D721Med (cell line): ENCODE results near the gene HOXA11.

ENCODE experiments used
- DNase-seq: peaks from one replicate; pipeline ENCODE4 v3.0.0; 2011; ENCODE audit warnings: low spot score; ENCODE audit not compliant: insufficient read length
- FAIRE-seq: peaks from 2 replicates; lab custom pipeline; 2011; peaks lifted over from hg19 to GRCh38; lab: Jason Lieb, UNC
- CTCF ChIP-seq: IDR thresholded peaks from 2 replicates; pipeline ENCODE4 v1.5.1; 2012; ENCODE audit warnings: mild to moderate bottlenecking, control low read depth; ENCODE audit not compliant: insufficient read depth; ENCODE audit errors: missing control alignments

Gene HOXA11

GRCh38 chr7:27205325-27206280, 20.6 kb upstream of the HOXA11 start:
- TF ChIP-seq CTCF = no peak
- FAIRE-seq (no peak), DNase-seq (no peak)

- DNase-seq (no peak), FAIRE-seq (no peak)
- TF ChIP-seq CTCF = no peak
Measured at GRCh38 chr7:27204851-27205322, 19.9 kb upstream of the HOXA11 start.

DNA sequence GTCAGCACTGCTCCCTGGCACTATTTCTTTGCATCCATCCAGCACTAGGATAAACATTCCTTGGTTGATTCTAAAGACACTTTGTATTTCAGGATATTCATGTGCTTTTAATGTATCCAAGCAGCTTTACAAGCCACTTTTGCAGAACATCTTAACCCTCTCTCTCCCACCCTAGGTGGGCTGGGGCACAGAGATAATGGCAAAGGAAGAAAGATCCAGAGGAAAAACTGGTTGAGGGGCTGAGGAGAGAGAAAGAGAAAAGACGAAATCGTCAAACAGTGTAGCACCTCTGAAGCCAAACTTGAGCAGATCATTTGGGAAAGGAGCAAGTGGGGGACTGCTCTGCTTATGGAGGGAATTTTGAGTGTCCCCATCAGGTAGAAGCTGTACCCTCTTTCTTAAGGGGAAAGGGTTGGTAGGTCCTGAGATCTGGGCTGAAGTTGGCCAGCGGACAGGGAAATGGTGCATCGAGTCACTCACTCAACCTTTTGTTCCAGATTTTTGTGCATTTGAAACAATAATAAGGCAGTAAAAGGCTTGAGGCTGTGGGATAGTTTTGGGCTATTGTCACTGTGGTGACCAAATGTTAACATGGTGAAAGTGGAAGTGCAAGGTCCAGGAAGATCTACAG, 19.0 kb upstream of the HOXA11 start:
- FAIRE-seq (no peak), DNase-seq (no peak)
- TF ChIP-seq CTCF = no peak

DNA sequence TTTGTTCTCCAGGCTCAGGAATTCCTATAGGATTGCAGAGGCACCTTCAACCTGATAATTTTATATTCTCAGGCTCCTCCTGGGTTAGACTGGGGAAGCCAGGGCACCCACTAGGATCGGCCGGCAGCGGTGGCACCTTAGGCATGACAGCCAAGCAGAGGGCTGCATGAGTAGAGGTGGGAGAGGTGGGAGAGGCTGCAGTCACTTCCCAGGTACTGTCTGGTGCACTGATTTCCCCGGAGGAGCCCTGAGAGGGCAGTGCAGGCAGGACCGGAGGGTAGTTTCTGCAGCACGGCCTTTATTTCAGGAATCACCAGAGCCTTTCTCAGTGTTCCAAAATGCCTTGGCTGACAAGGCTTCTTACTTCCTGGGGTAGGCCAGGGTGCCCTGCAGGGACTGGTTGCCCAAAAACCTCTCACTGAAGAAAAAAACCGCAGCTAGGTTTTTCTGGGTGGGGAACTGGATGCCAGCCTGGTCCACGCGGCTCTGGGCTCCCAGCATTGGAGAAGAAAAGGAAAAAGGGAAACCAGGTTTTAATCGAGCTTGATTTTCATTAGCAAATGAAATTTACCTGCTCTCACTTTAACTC, 18.4 kb upstream of the HOXA11 start:
- no peak for FAIRE-seq
- no peak for DNase-seq
- no peak for TF ChIP-seq CTCF

- TF ChIP-seq CTCF = no peak
- DNase-seq = no peak
- FAIRE-seq = no peak
Measured at GRCh38 chr7:27202862-27203134, 17.8 kb upstream of the HOXA11 start.

DNA sequence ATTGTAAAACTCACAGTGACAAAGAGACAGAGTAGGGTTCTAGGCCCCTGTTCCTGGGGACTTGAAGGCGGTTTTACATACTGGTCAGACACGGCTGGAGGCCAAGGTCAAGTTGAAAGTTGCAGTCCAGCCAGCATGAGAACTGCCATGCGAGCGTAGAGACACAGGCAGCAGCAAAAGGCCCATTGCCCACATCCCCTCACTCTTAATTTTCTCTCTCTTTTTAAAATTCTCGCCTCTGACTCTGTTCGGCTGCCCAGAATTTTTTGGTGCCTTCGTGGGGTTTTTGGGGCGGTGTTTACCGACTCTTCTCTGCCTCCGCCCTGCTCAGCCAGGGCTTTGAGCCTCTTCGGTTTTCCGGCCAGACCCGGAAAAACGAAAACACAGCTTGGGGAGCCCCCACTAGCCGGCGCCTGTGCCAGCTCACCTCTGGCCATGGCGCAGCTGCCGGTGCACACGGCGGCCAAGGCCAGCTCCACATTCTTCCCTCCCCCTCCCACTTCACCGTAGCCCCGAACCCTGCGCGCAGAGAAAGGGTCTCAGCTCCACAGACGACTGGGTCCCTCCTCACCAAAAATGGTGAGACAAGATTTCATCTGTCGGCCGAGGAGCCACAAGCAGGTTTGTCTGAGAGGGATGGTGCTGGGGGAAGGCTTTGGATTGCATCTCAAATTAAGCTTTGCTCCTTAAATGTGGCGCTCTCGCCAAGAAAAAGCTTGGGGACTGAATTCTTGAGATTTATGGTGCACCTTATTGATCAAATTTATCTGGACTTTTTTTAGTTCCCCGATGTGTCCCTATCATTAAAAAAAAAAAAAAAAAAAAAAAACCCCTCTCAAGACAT, 17.2 kb upstream of the HOXA11 start:
- DNase-seq (no peak), FAIRE-seq (no peak)
- no peak for TF ChIP-seq CTCF
